Neuronal stem cell (in vitro differentiated cells): Measurements from ENCODE around the gene PRPS1. TPM values are rescaled to one million over a fixed set of nuclear protein-coding genes. Genes with fewer than 3 reads are reported as not detected.

Source experiments
- DNase-seq: peaks from one replicate; pipeline ENCODE4 v3.0.0-alpha.2; 2013; ENCODE audit warnings: low spot score
- H2AFZ ChIP-seq: one replicate; pipeline ENCODE4 v1.6.1; 2013; ENCODE audit warnings: mild to moderate bottlenecking, low read length, inconsistent platforms
- H2AK5ac ChIP-seq: 2 replicates; pipeline ENCODE4 v1.6.1; 2013; ENCODE audit warnings: low read depth, mild to moderate bottlenecking, inconsistent platforms, low read length, moderate library complexity, mixed read lengths
- H2BK120ac ChIP-seq: 2 replicates; pipeline ENCODE4 v1.6.1; 2013; ENCODE audit warnings: low read depth, mild to moderate bottlenecking, inconsistent platforms, low read length, moderate library complexity, mixed read lengths
- H2BK12ac ChIP-seq: one replicate; pipeline ENCODE4 v1.6.1; 2013; ENCODE audit warnings: low read length, inconsistent platforms
- H2BK15ac ChIP-seq: 2 replicates; pipeline ENCODE4 v1.6.1; 2013; ENCODE audit warnings: mild to moderate bottlenecking, low read length, inconsistent platforms, mixed read lengths
- H2BK5ac ChIP-seq: one replicate; pipeline ENCODE4 v1.6.1; 2013; ENCODE audit warnings: inconsistent platforms, mild to moderate bottlenecking, low read length, moderate library complexity
- H3K14ac ChIP-seq: one replicate; pipeline ENCODE4 v1.6.1; 2013; ENCODE audit warnings: low read length, inconsistent platforms
- H3K18ac ChIP-seq: 2 replicates; pipeline ENCODE4 v1.6.1; 2013; ENCODE audit warnings: low read length, inconsistent platforms
- H3K23ac ChIP-seq: 2 replicates; pipeline ENCODE4 v1.6.1; 2013; ENCODE audit warnings: low read depth, mild to moderate bottlenecking, mixed read lengths, low read length, inconsistent platforms; ENCODE audit not compliant: poor library complexity
- H3K27ac ChIP-seq: replicated peaks from 3 replicates; pipeline ENCODE4 v1.5.1; 2013; ENCODE audit warnings: low read length, inconsistent platforms
- H3K27me3 ChIP-seq, 3 experiments: 2 replicates each; pipeline ENCODE4 v1.6.1; 2013; ENCODE audit warnings: low read length in 3 of 3, mild to moderate bottlenecking in 2 of 3, inconsistent platforms in 1 of 3, low read depth in 1 of 3, mixed read lengths in 1 of 3, moderate library complexity in 1 of 3; ENCODE audit not compliant: control insufficient read depth in 3 of 3, insufficient read depth in 3 of 3
- H3K36me3 ChIP-seq, 2 donors: replicated peaks in 1 of 2; 2 replicates each; pipeline ENCODE4 v1.6.1; 2013; ENCODE audit warnings: low read length in 2 of 2; ENCODE audit not compliant: control insufficient read depth in 2 of 2, insufficient read depth in 2 of 2
- H3K4ac ChIP-seq: 2 replicates; pipeline ENCODE4 v1.6.1; 2013; ENCODE audit warnings: inconsistent platforms, mild to moderate bottlenecking, low read length, moderate library complexity
- H3K4me1 ChIP-seq, 2 donors: 1 replicate in 1 of 2; 2 replicates in 1 of 2; pipeline ENCODE4 v1.6.1; 2013; ENCODE audit warnings: low read length in 2 of 2, low read depth in 1 of 2; ENCODE audit not compliant: control insufficient read depth in 2 of 2, insufficient read depth in 1 of 2
- H3K4me2 ChIP-seq: one replicate; pipeline ENCODE4 v1.6.1; 2013; ENCODE audit warnings: mild to moderate bottlenecking, low read length, inconsistent platforms; ENCODE audit not compliant: insufficient read depth, poor library complexity, severe bottlenecking
- H3K4me3 ChIP-seq, 2 donors: 2 replicates each; pipeline ENCODE4 v1.5.1; 2013; ENCODE audit warnings: low read length in 2 of 2, mild to moderate bottlenecking in 2 of 2, inconsistent platforms in 1 of 2, moderate library complexity in 1 of 2
- H3K79me1 ChIP-seq: one replicate; pipeline ENCODE4 v1.6.1; 2013; ENCODE audit warnings: low read depth, mild to moderate bottlenecking, inconsistent platforms, low read length, moderate library complexity
- H3K9ac ChIP-seq: one replicate; pipeline ENCODE4 v1.6.1; 2013; ENCODE audit warnings: mild to moderate bottlenecking, low read depth, low read length, inconsistent platforms; ENCODE audit not compliant: poor library complexity
- H3K9me3 ChIP-seq, 2 donors: replicated peaks in 1 of 2; 2 replicates each; pipeline versions ENCODE3 to v1.6.1; 2013; ENCODE audit warnings: low read length in 2 of 2, mild to moderate bottlenecking in 2 of 2, inconsistent platforms in 1 of 2, low read depth in 1 of 2, mixed read lengths in 1 of 2, moderate library complexity in 1 of 2; ENCODE audit not compliant: control insufficient read depth in 2 of 2, insufficient read depth in 1 of 2
- H4K8ac ChIP-seq: one replicate; pipeline ENCODE4 v1.6.1; 2013; ENCODE audit warnings: low read depth, mild to moderate bottlenecking, inconsistent platforms, low read length, moderate library complexity
- H4K91ac ChIP-seq: one replicate; pipeline ENCODE4 v1.6.1; 2013; ENCODE audit warnings: low read length, low read depth, mild to moderate bottlenecking, inconsistent platforms; ENCODE audit not compliant: poor library complexity
- WGBS, 2 donors: extraction: QIAGEN DNeasy Blood & Tissue Kit; methylation state at CpG; one replicate each; pipeline ENCODE4 v1.1.7; 2013; ENCODE audit warnings: missing lambda C conversion rate in 2 of 2, mixed read lengths in 1 of 2; ENCODE audit not compliant: insufficient read length in 2 of 2, insufficient replicate concordance in 1 of 2; ENCODE audit errors: extremely low coverage in 2 of 2; 5-methylcytosine and 5-hydroxymethylcytosine counted together
- polyA plus RNA-seq, 2 experiments: library from polyadenylated mRNA; stranded (reverse); fragments of 200-250 nt; gene quantifications; one replicate each; pipeline ENCODE4 v1.2.3, GENCODE V29; 2013

The PRPS1 gene
- 67.0 TPM for polyA plus RNA-seq (2013, experiment 1 of 2)
- 67.3 TPM for polyA plus RNA-seq (2013, experiment 2 of 2)

GRCh38 chrX:107627838-107628661 lies at the start of gene PRPS1:
Gene PRPS1, plus strand, starts transcription at chrX:107628510. Its CDS starts 119 bp downstream, at chrX:107628629.
- peak within 1 kb of the TSS; percentile 81 for H3K9ac ChIP-seq
- no peaks in the 10 kb centered on the region for H3K4me1 ChIP-seq
- no peak within 1 kb of the TSS for H2AK5ac ChIP-seq
- peak within 1 kb of the TSS; percentile 81 for H2AFZ ChIP-seq
- no peak within 1 kb of the TSS for H3K4ac ChIP-seq
- DNase-seq: peak; percentile 85
- H3K4me3 ChIP-seq: peak within 1 kb of the TSS; percentile 64 to 97
- H4K8ac ChIP-seq: no peak within 1 kb of the TSS
- no peak within 1 kb of the TSS for H3K14ac ChIP-seq
- no peaks in the 10 kb centered on the region for H3K79me1 ChIP-seq
- no peak within 1 kb of the TSS for H2BK5ac ChIP-seq
- H3K18ac ChIP-seq: peak within 1 kb of the TSS; percentile 71
- H2BK12ac ChIP-seq: no peak within 1 kb of the TSS
- H3K9me3 ChIP-seq: no peaks in the 10 kb centered on the region
- H4K91ac ChIP-seq: no peak within 1 kb of the TSS
- H3K4me2 ChIP-seq: peak within 1 kb of the TSS; percentile 50
- WGBS, 2 donors: no CpG with 5 or more reads among the region's 37 CpGs
- no peak within 1 kb of the TSS for H2BK120ac ChIP-seq
- no peak within 1 kb of the TSS for H3K27ac ChIP-seq
- no peaks in the 10 kb centered on the region for H3K36me3 ChIP-seq
- no peak within 1 kb of the TSS for H3K23ac ChIP-seq
- H3K27me3 ChIP-seq: no peaks in the 10 kb centered on the region
- H2BK15ac ChIP-seq: no peak within 1 kb of the TSS

- Histone ChIP-seq H2BK15ac (no peak overlapping the region), H3K18ac (no peak overlapping the region), H3K9me3 (no peaks in the 10 kb centered on the region), H2AFZ (no peak overlapping the region), H3K27ac (no peak overlapping the region), H4K8ac (no peak overlapping the region), H3K79me1 (no peaks in the 10 kb centered on the region), H3K4ac (no peak overlapping the region), H4K91ac (no peak overlapping the region), H3K36me3 (peaks cover 0 to 2% of the 10 kb centered on the region in 2 donors), H3K23ac (no peak overlapping the region), H3K27me3 (no peaks in the 10 kb centered on the region), H3K4me2 (no peak overlapping the region), H2AK5ac (no peak overlapping the region), H2BK12ac (no peak overlapping the region), H2BK120ac (no peak overlapping the region), H3K4me1 (no peaks in the 10 kb centered on the region), H3K9ac (no peak overlapping the region), H2BK5ac (no peak overlapping the region), H3K4me3 (no peak overlapping the region), H3K14ac (no peak overlapping the region)
- DNase-seq: no peak
- no CpG with 5 or more reads among the region's 3 CpGs for WGBS, 2 donors
Observed at GRCh38 chrX:107579956-107580355, 48.4 kb upstream of the PRPS1 start.

GRCh38 chrX:107581923-107582322 lies 46.4 kb upstream of the PRPS1 start:
- Histone ChIP-seq H3K23ac (no peak overlapping the region), H3K18ac (no peak overlapping the region), H2AFZ (no peak overlapping the region), H2BK5ac (no peak overlapping the region), H3K14ac (no peak overlapping the region), H3K9me3 (no peaks in the 10 kb centered on the region), H3K4ac (no peak overlapping the region), H4K91ac (no peak overlapping the region), H2BK12ac (no peak overlapping the region), H3K9ac (no peak overlapping the region), H4K8ac (no peak overlapping the region), H3K4me3 (no peak overlapping the region), H2AK5ac (no peak overlapping the region), H3K4me2 (no peak overlapping the region), H2BK15ac (no peak overlapping the region), H2BK120ac (no peak overlapping the region), H3K27me3 (no peaks in the 10 kb centered on the region), H3K36me3 (no peaks in the 10 kb centered on the region), H3K79me1 (no peaks in the 10 kb centered on the region), H3K4me1 (no peaks in the 10 kb centered on the region), H3K27ac (no peak overlapping the region)
- no peak for DNase-seq
- WGBS, 2 donors: no CpG with 5 or more reads among the region's 4 CpGs

GRCh38 chrX:107589243-107589642 lies 39.1 kb upstream of the PRPS1 start:
- Histone ChIP-seq H3K4me3 (no peak overlapping the region), H3K9ac (no peak overlapping the region), H2BK5ac (no peak overlapping the region), H3K27ac (no peak overlapping the region), H3K79me1 (no peaks in the 10 kb centered on the region), H3K4ac (no peak overlapping the region), H2BK12ac (no peak overlapping the region), H3K18ac (no peak overlapping the region), H3K9me3 (no peaks in the 10 kb centered on the region), H2BK15ac (no peak overlapping the region), H2AK5ac (no peak overlapping the region), H3K36me3 (no peaks in the 10 kb centered on the region), H2BK120ac (no peak overlapping the region), H4K8ac (no peak overlapping the region), H3K27me3 (no peaks in the 10 kb centered on the region), H3K4me1 (no peaks in the 10 kb centered on the region), H3K23ac (no peak overlapping the region), H2AFZ (no peak overlapping the region), H3K14ac (no peak overlapping the region), H4K91ac (no peak overlapping the region), H3K4me2 (no peak overlapping the region)
- no peak for DNase-seq
- no CpG with 5 or more reads among the region's 6 CpGs for WGBS, 2 donors
